HepG2 (cell line): ENCODE results near the gene OSBPL2. TPM values are rescaled to one million over a fixed set of nuclear protein-coding genes. Genes with fewer than 3 reads are reported as not detected.
A peak's percentile ranks its signal among the peaks of the same experiment; 100 is the strongest.

Experiments used
- CCAR2 ChIP-seq: fragments of 200-400 bp; formaldehyde crosslinking; optimal IDR thresholded peaks from 2 replicates; pipeline ENCODE3; 2018; ENCODE audit warnings: low read depth, mild to moderate bottlenecking, low read length, moderate library complexity
- HNRNPUL1 ChIP-seq: fragments of 200-400 bp; formaldehyde crosslinking; IDR thresholded peaks from 2 replicates; pipeline ENCODE4 v1.6.1; 2017; ENCODE audit warnings: low read depth, mild to moderate bottlenecking, low read length, moderate library complexity
- JUNB ChIP-seq: sonication (generic); formaldehyde crosslinking; IDR thresholded peaks from 2 replicates; pipeline ENCODE4 v1.8.0; 2022; ENCODE audit warnings: missing genetic modification reagents, mild to moderate bottlenecking, borderline replicate concordance
- KLF15 ChIP-seq: sonication (generic); formaldehyde crosslinking; IDR thresholded peaks from 2 replicates; pipeline ENCODE4 v1.8.1; 2023; ENCODE audit warnings: borderline replicate concordance, mild to moderate bottlenecking, inconsistent platforms, missing genetic modification reagents, mixed read lengths
- MED13 ChIP-seq: sonication (generic); formaldehyde crosslinking; IDR thresholded peaks from 2 replicates; pipeline ENCODE4 v1.5.0; 2020; ENCODE audit warnings: missing genetic modification reagents
- NR1H2 ChIP-seq: sonication (generic); formaldehyde crosslinking; IDR thresholded peaks from 2 replicates; pipeline ENCODE4 v1.8.1; 2022; ENCODE audit warnings: low read depth, missing genetic modification reagents, borderline replicate concordance
- PCBP1 ChIP-seq: fragments of 200-400 bp; formaldehyde crosslinking; IDR thresholded peaks from 2 replicates; pipeline ENCODE4 v1.6.1; 2017; ENCODE audit warnings: mild to moderate bottlenecking, low read depth, low read length, borderline replicate concordance
- RBAK ChIP-seq: sonication (generic); formaldehyde crosslinking; IDR thresholded peaks from 2 replicates; pipeline ENCODE4 v1.5.1; 2020; ENCODE audit warnings: mild to moderate bottlenecking, missing genetic modification reagents
- RBFOX2 ChIP-seq: fragments of 200-400 bp; formaldehyde crosslinking; IDR thresholded peaks from 2 replicates; pipeline ENCODE4 v1.6.1; 2017; ENCODE audit warnings: low read depth, mild to moderate bottlenecking, low read length
- RXRA ChIP-seq: sonication (generic); formaldehyde crosslinking; IDR thresholded peaks from 2 replicates; pipeline ENCODE4 v1.5.1; 2020; ENCODE audit warnings: missing genetic modification reagents
- SALL1 ChIP-seq: sonication (generic); formaldehyde crosslinking; IDR thresholded peaks from 2 replicates; pipeline ENCODE4 v1.8.0; 2022; ENCODE audit warnings: mild to moderate bottlenecking, missing genetic modification reagents
- U2AF2 ChIP-seq: fragments of 200-400 bp; formaldehyde crosslinking; IDR thresholded peaks from 2 replicates; pipeline ENCODE4 v1.6.1; 2017; ENCODE audit warnings: low read depth, mild to moderate bottlenecking, low read length
- ZNF101 ChIP-seq: sonication (generic); formaldehyde crosslinking; IDR thresholded peaks from 2 replicates; pipeline ENCODE4 v1.4.0; 2020; ENCODE audit warnings: mild to moderate bottlenecking, low read depth, missing genetic modification reagents, borderline replicate concordance
- ZNF207 ChIP-seq: fragments of 450-650 bp; IDR thresholded peaks from 2 replicates; pipeline ENCODE4 v1.6.1; 2016; ENCODE audit warnings: antibody characterized with exemption, borderline replicate concordance
- ZNF234 ChIP-seq: sonication (generic); formaldehyde crosslinking; conservative IDR thresholded peaks from 2 replicates; pipeline ENCODE4 v1.5.1; 2020; ENCODE audit warnings: mild to moderate bottlenecking, missing genetic modification reagents
- ZNF776 ChIP-seq: sonication (generic); formaldehyde crosslinking; IDR thresholded peaks from 2 replicates; pipeline ENCODE4 v1.4.0; 2020; ENCODE audit warnings: mild to moderate bottlenecking, missing genetic modification reagents
- polyA plus RNA-seq, 8 experiments: library from polyadenylated mRNA; depleted of rRNA in 3 of 8; stranded (reverse) in 7 of 8; unstranded in 1 of 8; fragments of >200 nt; fragmentation: Illumina TruSeq in 4 of 8; extraction: Trizol in 4 of 8; gene quantifications; 2 replicates each; pipeline versions ENCODE4 v1.2.1 to v1.2.3, GENCODE V29; 2011 to 2016; ENCODE audit warnings: low read depth in 4 of 8, missing spikeins in 1 of 8, mixed read lengths in 1 of 8; ENCODE audit not compliant: insufficient read depth in 1 of 8
- total RNA-seq, 5 experiments: library from RNA; depleted of rRNA; stranded (reverse); fragments of >200 nt; fragmentation: Illumina TruSeq; extraction: Trizol; gene quantifications; 2 replicates each; pipeline ENCODE4 v1.2.3, GENCODE V29; 2016; ENCODE audit warnings: low read depth in 1 of 5
- TF ChIP-seq, protein P1 (sequence below): sonication (generic); formaldehyde crosslinking; IDR thresholded peaks from 2 replicates; pipeline ENCODE4 v1.5.0; 2020; ENCODE audit warnings: missing genetic modification reagents

OSBPL2 gene
- total and polyA plus RNA-seq, 2 of the 13 experiments (the other 11 are each of a cell fraction or from before 2014, with no cell fraction given), result 18.5 to 37.4 TPM

DNA sequence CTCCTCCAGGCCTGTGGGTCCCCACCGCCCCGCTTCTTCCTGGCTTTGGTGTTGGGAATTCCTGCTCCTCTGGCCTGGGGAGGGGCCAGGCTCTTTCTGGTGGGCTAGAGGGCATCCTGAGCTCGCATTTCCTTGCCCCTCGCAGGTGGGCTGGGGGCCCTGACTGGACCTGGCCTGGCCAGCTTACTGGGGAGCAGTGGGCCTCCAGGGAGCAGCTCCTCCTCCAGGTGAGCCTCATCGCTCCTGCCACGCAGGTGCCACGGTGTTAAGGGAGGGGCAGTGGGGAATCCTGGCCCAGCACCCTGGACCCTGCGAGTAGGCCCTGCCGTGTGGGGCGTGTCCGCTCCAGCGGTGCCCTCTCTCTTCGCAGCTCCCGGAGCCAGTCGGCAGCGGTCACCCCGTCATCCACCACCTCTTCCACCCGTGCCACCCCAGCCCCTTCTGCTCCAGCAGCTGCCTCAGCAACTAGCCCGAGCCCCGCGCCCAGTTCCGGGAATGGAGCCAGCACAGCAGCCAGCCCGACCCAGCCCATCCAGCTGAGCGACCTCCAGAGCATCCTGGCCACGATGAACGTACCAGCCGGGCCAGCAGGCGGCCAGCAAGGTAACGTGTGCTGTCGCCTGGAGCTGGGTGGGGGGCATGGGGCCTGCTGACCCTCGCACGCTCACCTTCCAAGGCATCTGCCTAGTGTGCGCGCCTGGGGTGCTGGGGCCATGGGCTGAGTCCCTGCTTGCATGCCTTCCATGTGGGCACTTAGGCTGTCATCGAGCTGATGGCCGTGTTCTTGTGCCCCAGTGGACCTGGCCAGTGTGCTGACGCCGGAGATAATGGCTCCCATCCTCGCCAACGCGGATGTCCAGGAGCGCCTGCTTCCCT, 69.1 kb downstream of the OSBPL2 start (continued):
- TF ChIP-seq SALL1 (CRISPR knock-in tag) (0 out of 2 replicates have a peak, but pooled peaks have one; percentile 26), RBFOX2 (peak; percentile 79), ZNF234 (CRISPR knock-in tag) (no peak), KLF15 (peak; percentile 56; the same call in 1 of the 2 replicates), HNRNPUL1 (no peak), MED13 (CRISPR knock-in tag) (0 out of 2 replicates have a peak, but pooled peaks have one; percentile 13), RXRA (CRISPR knock-in tag) (no peak), JUNB (no peak), ZNF776 (CRISPR knock-in tag) (peak; percentile 62; the same call in 1 of the 2 replicates), ZNF207 (no peak), PCBP1 (0 out of 2 replicates have a peak, but pooled peaks have one; percentile 3), NR1H2 (CRISPR knock-in tag) (no peak), CCAR2 (no peak), U2AF2 (no peak), ZNF101 (CRISPR knock-in tag) (no peak), RBAK (CRISPR knock-in tag) (0 out of 2 replicates have a peak, but pooled peaks have one; percentile 34)
- TF ChIP-seq, protein P1, sequence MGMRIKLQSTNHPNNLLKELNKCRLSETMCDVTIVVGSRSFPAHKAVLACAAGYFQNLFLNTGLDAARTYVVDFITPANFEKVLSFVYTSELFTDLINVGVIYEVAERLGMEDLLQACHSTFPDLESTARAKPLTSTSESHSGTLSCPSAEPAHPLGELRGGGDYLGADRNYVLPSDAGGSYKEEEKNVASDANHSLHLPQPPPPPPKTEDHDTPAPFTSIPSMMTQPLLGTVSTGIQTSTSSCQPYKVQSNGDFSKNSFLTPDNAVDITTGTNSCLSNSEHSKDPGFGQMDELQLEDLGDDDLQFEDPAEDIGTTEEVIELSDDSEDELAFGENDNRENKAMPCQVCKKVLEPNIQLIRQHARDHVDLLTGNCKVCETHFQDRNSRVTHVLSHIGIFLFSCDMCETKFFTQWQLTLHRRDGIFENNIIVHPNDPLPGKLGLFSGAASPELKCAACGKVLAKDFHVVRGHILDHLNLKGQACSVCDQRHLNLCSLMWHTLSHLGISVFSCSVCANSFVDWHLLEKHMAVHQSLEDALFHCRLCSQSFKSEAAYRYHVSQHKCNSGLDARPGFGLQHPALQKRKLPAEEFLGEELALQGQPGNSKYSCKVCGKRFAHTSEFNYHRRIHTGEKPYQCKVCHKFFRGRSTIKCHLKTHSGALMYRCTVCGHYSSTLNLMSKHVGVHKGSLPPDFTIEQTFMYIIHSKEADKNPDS, result no peak
